Endothelial cell of umbilical vein (primary cell): ENCODE measurements around the gene FAM185A. TPM values are rescaled to one million over a fixed set of nuclear protein-coding genes. Genes with fewer than 3 reads are reported as not detected.

Experiments
- BruUV-seq: library from RNA; stranded (reverse); fragments of 400-500 nt; replicated peaks from 2 replicates; lab custom pipeline; 2021; lab: Mats Ljungman, UMichigan
- CTCF ChIA-PET: fragments of 300-600, 350-600 bp; sonication (Branson Sonifier 250); formaldehyde crosslinking; loops from one replicate; lab custom pipeline; 2021; ENCODE audit warnings: antibody characterized with exemption, inconsistent platforms; lab: Charles Lee
- POLR2A ChIA-PET: fragments of 300-600, 350-600 bp; sonication (Branson Sonifier 250); formaldehyde crosslinking; loops from one replicate; lab custom pipeline; 2021; ENCODE audit warnings: antibody characterized with exemption, inconsistent platforms; lab: Charles Lee
- DNase-seq: peaks from one replicate; pipeline ENCODE4 v3.0.0-alpha.2; 2011; ENCODE audit warnings: low read depth, low spot score
- FAIRE-seq: peaks from 2 replicates; lab custom pipeline; 2011; peaks lifted over from hg19 to GRCh38; lab: Jason Lieb, UNC
- H2AFZ ChIP-seq: 2 replicates; pipeline ENCODE4 v1.6.0; 2012; ENCODE audit warnings: low read depth, low read length, control low read depth, inconsistent platforms
- H3K27ac ChIP-seq: 2 replicates; pipeline ENCODE4 v1.5.1; 2011; ENCODE audit warnings: low read depth, mild to moderate bottlenecking, control low read depth, low read length, moderate library complexity; ENCODE audit not compliant: insufficient read depth
- H3K27me3 ChIP-seq, 2 experiments: 2 replicates each; pipeline versions ENCODE4 v1.6.0 to v1.6.1; 2011; ENCODE audit warnings: low read length in 2 of 2, mixed read lengths in 1 of 2; ENCODE audit not compliant: control insufficient read depth in 2 of 2, insufficient read depth in 2 of 2
- H3K36me3 ChIP-seq, 2 experiments: 2 replicates in 1 of 2; 3 replicates in 1 of 2; pipeline ENCODE4 v1.5.1; 2011; ENCODE audit warnings: low read length in 2 of 2, mild to moderate bottlenecking in 1 of 2, moderate library complexity in 1 of 2; ENCODE audit not compliant: control insufficient read depth in 2 of 2, insufficient read depth in 2 of 2; ENCODE audit errors: extremely low read depth in 1 of 2
- H3K4me1 ChIP-seq: 3 replicates; pipeline ENCODE4 v1.5.1; 2011; ENCODE audit warnings: mild to moderate bottlenecking, low read length; ENCODE audit not compliant: control insufficient read depth, insufficient read depth; ENCODE audit errors: extremely low read depth
- H3K4me2 ChIP-seq: 2 replicates; pipeline ENCODE4 v1.6.1; 2011; ENCODE audit warnings: low read length, control low read depth, mixed read lengths; ENCODE audit not compliant: insufficient read depth
- H3K4me3 ChIP-seq, 3 experiments: fragments of 200-600 bp in 1 of 3; sonication (generic), shearing (Covaris generic) in 1 of 3; replicated peaks in 1 of 3; 2 replicates each; pipeline ENCODE4 v1.5.1; 2011 to 2016; ENCODE audit warnings: control low read depth in 3 of 3, low read length in 3 of 3, mild to moderate bottlenecking in 2 of 3, inconsistent platforms in 1 of 3, low read depth in 1 of 3, moderate library complexity in 1 of 3; ENCODE audit not compliant: insufficient read depth in 1 of 3
- H3K79me2 ChIP-seq: 2 replicates; pipeline ENCODE4 v1.6.0; 2012; ENCODE audit warnings: low read length, inconsistent platforms; ENCODE audit not compliant: control insufficient read depth, insufficient read depth
- H3K9ac ChIP-seq: replicated peaks from 2 replicates; pipeline ENCODE3; 2011; ENCODE audit warnings: low read length, control low read depth; ENCODE audit not compliant: insufficient read depth; ENCODE audit errors: extremely low read depth
- H3K9me1 ChIP-seq: replicated peaks from 3 replicates; pipeline ENCODE4 v1.6.0; 2011; ENCODE audit warnings: mild to moderate bottlenecking, low read length; ENCODE audit not compliant: control insufficient read depth, insufficient read depth; ENCODE audit errors: extremely low read depth
- H3K9me3 ChIP-seq: replicated peaks from 2 replicates; pipeline ENCODE4 v1.5.1; 2012; ENCODE audit warnings: low read length, inconsistent platforms; ENCODE audit not compliant: control insufficient read depth, insufficient read depth
- H4K20me1 ChIP-seq: replicated peaks from 2 replicates; pipeline ENCODE3; 2011; ENCODE audit warnings: mild to moderate bottlenecking, low read length; ENCODE audit not compliant: control insufficient read depth, insufficient read depth; ENCODE audit errors: extremely low read depth
- EZH2 ChIP-seq: IDR thresholded peaks from 2 replicates; pipeline ENCODE4 v1.6.1; 2012; ENCODE audit warnings: borderline replicate concordance, low read depth, mild to moderate bottlenecking, moderate library complexity, low read length, inconsistent platforms; ENCODE audit not compliant: severe bottlenecking
- FOS ChIP-seq: IDR thresholded peaks from 2 replicates; pipeline ENCODE4 v1.6.1; 2011; ENCODE audit warnings: mild to moderate bottlenecking, low read length, moderate library complexity, borderline replicate concordance; ENCODE audit not compliant: insufficient read depth
- GATA2 ChIP-seq: IDR thresholded peaks from 2 replicates; pipeline ENCODE4 v1.7.0; 2011; ENCODE audit warnings: low read depth, mild to moderate bottlenecking, moderate library complexity, mixed read lengths, low read length; ENCODE audit not compliant: insufficient read length, insufficient read depth
- JUN ChIP-seq: IDR thresholded peaks from 2 replicates; pipeline ENCODE4 v1.6.1; 2011; ENCODE audit warnings: borderline replicate concordance, low read depth; ENCODE audit not compliant: insufficient read length, insufficient read depth
- MYC ChIP-seq: IDR thresholded peaks from one replicate; pipeline ENCODE4 v1.6.1; 2011; ENCODE audit warnings: mild to moderate bottlenecking, low read depth, low read length
- POLR2A ChIP-seq: IDR thresholded peaks from 2 replicates; pipeline ENCODE4 v1.6.1; 2012; ENCODE audit warnings: low read depth, mild to moderate bottlenecking, control low read depth, low read length
- POLR2AphosphoS5 ChIP-seq: IDR thresholded peaks from 2 replicates; pipeline ENCODE4 v1.6.1; 2012; ENCODE audit warnings: low read depth, mild to moderate bottlenecking, control low read depth, low read length, moderate library complexity; ENCODE audit not compliant: insufficient read depth
- dilution Hi-C: fragments of 300-500 bp; cut with MboI; formaldehyde crosslinking; loops from one replicate; pipeline ENCODE4 v1.15.0; 2019; ENCODE audit warnings: low sequenced_read_pairs; ENCODE audit not compliant: extremely low pct_ligation_motif_present
- intact Hi-C: fragments of 100-400 bp; cut with micrococcal nuclease; formaldehyde crosslinking; loops from one replicate; pipeline ENCODE4 v1.10.0; 2022
- polyA plus RNA-seq, 4 experiments: library from polyadenylated mRNA; depleted of rRNA in 3 of 4; stranded (reverse) in 3 of 4; unstranded in 1 of 4; fragments of >200 nt; gene quantifications; 2 replicates each; pipeline versions ENCODE4 v1.2.1 to v1.2.3, GENCODE V29; 2011 to 2012; ENCODE audit warnings: missing spikeins in 1 of 4
- total RNA-seq: library from RNA; stranded (reverse); gene quantifications from 2 replicates; pipeline ENCODE4 v1.2.3, GENCODE V29; 2021
- TF ChIP-seq, protein P1 (sequence below): IDR thresholded peaks from 2 replicates; pipeline ENCODE4 v1.6.1; 2011; ENCODE audit not compliant: insufficient read depth, insufficient read length
- TF ChIP-seq, protein P2 (sequence below), 2 donors: IDR thresholded peaks; 1 replicate in 1 of 2; 2 replicates in 1 of 2; pipeline ENCODE4 v1.5.1; 2011; ENCODE audit warnings: low read length in 2 of 2, mild to moderate bottlenecking in 2 of 2, moderate library complexity in 2 of 2, control low read depth in 1 of 2, inconsistent platforms in 1 of 2, low read depth in 1 of 2; ENCODE audit not compliant: insufficient read depth in 1 of 2; ENCODE audit errors: extremely low read depth in 1 of 2

The FAM185A gene
- total and polyA plus RNA-seq, 2 donors (not counting 3 experiments of a cell fraction or from before 2014, with no cell fraction given): 5.4 to 7.6 TPM

DNA sequence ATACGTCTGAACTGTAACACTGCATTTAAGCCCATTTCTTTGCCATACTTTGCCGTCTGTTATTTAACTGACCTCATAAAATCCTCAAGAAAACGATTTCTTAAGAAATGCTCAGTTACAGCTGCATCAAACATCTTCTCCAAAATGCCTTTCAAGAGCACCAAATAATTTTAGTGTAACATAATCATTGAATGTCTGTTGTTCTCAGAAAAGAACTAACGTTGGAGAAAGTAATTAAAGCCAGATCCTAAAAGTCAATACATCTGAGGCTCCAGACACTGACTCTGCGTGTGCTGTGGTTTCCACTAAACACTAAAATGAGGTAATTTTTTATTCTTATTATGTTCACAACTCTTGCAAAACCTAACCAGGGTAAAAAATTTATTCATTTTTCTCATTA, 100.3 kb downstream of the FAM185A start:
- no TSS peak for BruUV-seq
- dilution Hi-C loops: no loop called here
- ChIA-PET POLR2A (no interaction called here), CTCF (interaction anchor here (1.6 kb wide), 1 partner anchor 226 kb away, joined by 3 read pairs; the partner anchor contains the start of genes ARMC10 and FBXL13)
- Histone ChIP-seq H3K4me2 (no peak overlapping the region), H3K27me3 (no peaks in the 10 kb centered on the region), H3K9me3 (no peaks in the 10 kb centered on the region), H3K9me1 (no peaks in the 10 kb centered on the region), H3K4me1 (no peaks in the 10 kb centered on the region), H3K79me2 (no peaks in the 10 kb centered on the region), H3K9ac (no peak overlapping the region), H3K4me3 (no peak overlapping the region), H4K20me1 (no peaks in the 10 kb centered on the region), H3K36me3 (no peaks in the 10 kb centered on the region), H3K27ac (no peak overlapping the region), H2AFZ (no peak overlapping the region)
- FAIRE-seq (no peak), DNase-seq (no peak)
- TF ChIP-seq FOS (no peak), POLR2A (no peak), GATA2 (no peak), JUN (no peak), EZH2 (no peak)
- TF ChIP-seq, protein P1, sequence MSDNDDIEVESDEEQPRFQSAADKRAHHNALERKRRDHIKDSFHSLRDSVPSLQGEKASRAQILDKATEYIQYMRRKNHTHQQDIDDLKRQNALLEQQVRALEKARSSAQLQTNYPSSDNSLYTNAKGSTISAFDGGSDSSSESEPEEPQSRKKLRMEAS: no peak
- intact Hi-C loops: no loop called here

DNA sequence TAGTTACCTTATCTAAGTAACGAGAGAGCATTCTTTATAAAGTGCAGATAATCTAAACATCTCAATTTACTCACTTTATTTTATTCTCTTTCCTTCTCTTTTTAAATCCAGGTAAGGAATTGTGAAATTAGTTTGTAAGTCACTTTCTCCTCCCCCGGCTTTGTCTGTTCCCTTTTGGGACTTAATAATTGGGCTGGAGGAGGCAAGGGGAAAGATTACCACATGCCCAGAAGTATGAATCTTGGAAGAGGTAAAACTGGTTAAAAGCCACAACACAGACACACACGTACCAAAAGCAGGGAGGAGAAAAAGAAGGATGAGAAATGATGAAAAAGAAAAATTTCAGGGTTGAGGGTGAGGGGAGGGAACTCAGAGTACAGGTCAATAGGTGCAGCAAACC, 100.7 kb downstream of the FAM185A start:
- no peaks in the 10 kb centered on the region for H4K20me1 ChIP-seq
- FAIRE-seq (no peak), DNase-seq (no peak)
- no peak overlapping the region for H2AFZ ChIP-seq
- ChIA-PET POLR2A (no interaction called here), CTCF (no interaction called here)
- H3K9me1 ChIP-seq: no peaks in the 10 kb centered on the region
- no peak overlapping the region for H3K9ac ChIP-seq
- BruUV-seq: no TSS peak
- no peaks in the 10 kb centered on the region for H3K79me2 ChIP-seq
- no peak overlapping the region for H3K4me2 ChIP-seq
- H3K36me3 ChIP-seq: no peaks in the 10 kb centered on the region
- no peak overlapping the region for H3K27ac ChIP-seq
- H3K4me1 ChIP-seq: no peaks in the 10 kb centered on the region
- dilution Hi-C loops: no loop called here
- TF ChIP-seq JUN (no peak), MYC (no peak), POLR2A (no peak), POLR2AphosphoS5 (no peak), FOS (no peak), GATA2 (no peak), EZH2 (no peak)
- TF ChIP-seq, protein P1: no peak
- TF ChIP-seq, protein P2, sequence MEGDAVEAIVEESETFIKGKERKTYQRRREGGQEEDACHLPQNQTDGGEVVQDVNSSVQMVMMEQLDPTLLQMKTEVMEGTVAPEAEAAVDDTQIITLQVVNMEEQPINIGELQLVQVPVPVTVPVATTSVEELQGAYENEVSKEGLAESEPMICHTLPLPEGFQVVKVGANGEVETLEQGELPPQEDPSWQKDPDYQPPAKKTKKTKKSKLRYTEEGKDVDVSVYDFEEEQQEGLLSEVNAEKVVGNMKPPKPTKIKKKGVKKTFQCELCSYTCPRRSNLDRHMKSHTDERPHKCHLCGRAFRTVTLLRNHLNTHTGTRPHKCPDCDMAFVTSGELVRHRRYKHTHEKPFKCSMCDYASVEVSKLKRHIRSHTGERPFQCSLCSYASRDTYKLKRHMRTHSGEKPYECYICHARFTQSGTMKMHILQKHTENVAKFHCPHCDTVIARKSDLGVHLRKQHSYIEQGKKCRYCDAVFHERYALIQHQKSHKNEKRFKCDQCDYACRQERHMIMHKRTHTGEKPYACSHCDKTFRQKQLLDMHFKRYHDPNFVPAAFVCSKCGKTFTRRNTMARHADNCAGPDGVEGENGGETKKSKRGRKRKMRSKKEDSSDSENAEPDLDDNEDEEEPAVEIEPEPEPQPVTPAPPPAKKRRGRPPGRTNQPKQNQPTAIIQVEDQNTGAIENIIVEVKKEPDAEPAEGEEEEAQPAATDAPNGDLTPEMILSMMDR (IDR thresholded peaks at IDR 0.05; ENCODE audit: extremely low read depth in 1 of 2, insufficient read depth in 1 of 2, low read depth in 1 of 2, low read length in 2 of 2): no peak
- intact Hi-C loops: no loop called here
- no peak overlapping the region for H3K4me3 ChIP-seq
- H3K27me3 ChIP-seq: no peaks in the 10 kb centered on the region
- H3K9me3 ChIP-seq: no peaks in the 10 kb centered on the region
